A549 treated with DMSO at 1 μM for 4 hours (cell line): Measurements from ENCODE around the gene CEBPG. TPM values are rescaled to one million over a fixed set of nuclear protein-coding genes. Genes with fewer than 3 reads are reported as not detected.

Source experiments
- total RNA-seq: library from RNA; stranded (reverse); fragments of 200-300 nt; extraction: Qiagen RNA extraction; gene quantifications from 5 replicates; pipeline ENCODE4 v1.2.3, GENCODE V29; 2022; ENCODE audit warnings: low read depth

CEBPG gene
- 36.9 to 43.4 TPM (median 39.0 TPM) in 5 replicates for total RNA-seq

GRCh38 chr19:33373453-33374235, at the start of gene CEBPG:
Gene CEBPG, plus strand, starts transcription at chr19:33373709. Its CDS starts 5,531 bp downstream, at chr19:33379240.

Other genes starting within 250 kb of the CEBPG start
- gene WDR88, start 241.6 kb upstream of the CEBPG start, total RNA-seq = 0.09 to 0.23 TPM (median 0.16 TPM) in 3 of 5 replicates, not detected in the others
- 36.5 to 60.5 TPM (median 53.6 TPM) in 5 replicates for gene LRP3, start 179.4 kb upstream of the CEBPG start, total RNA-seq
- 0.06 to 0.16 TPM (median 0.11 TPM) in 3 of 5 replicates, not detected in the others for gene SLC7A10, start 147.9 kb upstream of the CEBPG start, total RNA-seq
- gene CEBPA, start 71.2 kb upstream of the CEBPG start, total RNA-seq = 5.8 to 8.0 TPM (median 7.6 TPM) in 5 replicates
- 111 to 120 TPM (median 118 TPM) in 5 replicates for gene PEPD, start 148.1 kb downstream of the CEBPG start, total RNA-seq
- gene CHST8, start 248.2 kb downstream of the CEBPG start, total RNA-seq = 0.05 to 0.13 TPM (median 0.11 TPM) in 4 of 5 replicates, not detected in the other